Activated naive CD4-positive, alpha-beta T cell treated with anti-CD3 and anti-CD28 coated beads for 36 hours (primary cell): ENCODE results near the gene MRGPRF. TPM values are rescaled to one million over a fixed set of nuclear protein-coding genes. Genes with fewer than 3 reads are reported as not detected.

Source experiments
- CTCF ChIA-PET: fragments of 350-600 bp; sonication (Branson Sonifier 250); formaldehyde crosslinking; loops from one replicate; lab custom pipeline; 2021; ENCODE audit warnings: antibody characterized with exemption; lab: Charles Lee
- DNase-seq: peaks from one replicate; pipeline ENCODE4 v3.0.0-alpha.2; 2020
- H3K27ac Mint-ChIP-seq: one replicate; pipeline ENCODE4 v1.8.0; 2021; ENCODE audit warnings: mild to moderate bottlenecking, mixed read lengths
- H3K27me3 Mint-ChIP-seq: one replicate; pipeline ENCODE4 v1.8.0; 2021; ENCODE audit warnings: low read depth, mixed read lengths
- H3K36me3 Mint-ChIP-seq: one replicate; pipeline ENCODE4 v1.8.0; 2021; ENCODE audit warnings: low read depth, mixed read lengths
- H3K4me1 Mint-ChIP-seq: one replicate; pipeline ENCODE4 v1.8.0; 2021; ENCODE audit warnings: low read depth, mixed read lengths
- H3K4me3 Mint-ChIP-seq: one replicate; pipeline ENCODE4 v1.8.0; 2021; ENCODE audit warnings: mild to moderate bottlenecking, moderate library complexity, mixed read lengths
- H3K9me3 Mint-ChIP-seq: one replicate; pipeline ENCODE4 v1.8.0; 2021; ENCODE audit warnings: mixed read lengths
- intact Hi-C: fragments of 100-400 bp; cut with micrococcal nuclease; formaldehyde crosslinking; loops from one replicate; pipeline ENCODE4 v1.15.1; 2023
- total RNA-seq, 2 experiments: library from RNA; stranded (reverse); gene quantifications; one replicate each; pipeline ENCODE4 v1.2.3, GENCODE V29; 2021

MRGPRF gene
- total RNA-seq, 2 experiments from 2014 or later, result not detected

GRCh38 chr11:69044111-69045013, 31.3 kb upstream of the MRGPRF start:
- no peaks in the 10 kb centered on the region for H3K36me3 Mint-ChIP-seq
- no peak overlapping the region for H3K4me3 Mint-ChIP-seq
- peaks cover 22% of the 10 kb centered on the region for H3K4me1 Mint-ChIP-seq
- no peaks in the 10 kb centered on the region for H3K27me3 Mint-ChIP-seq
- intact Hi-C loops, result loop anchor here (5.0 kb wide), 2 partner anchors 582 to 1158 kb away; partner anchors contain the start of genes FADD and PPP6R3
- peak; percentile 51 for DNase-seq
- no peak overlapping the region for H3K27ac Mint-ChIP-seq
- CTCF ChIA-PET, result interaction anchor here (0.6 to 1.1 kb wide), 4 partner anchors 8 to 94 kb away, joined by 3 to 4 read pairs (median 4); no protein-coding TSS in a partner anchor
- H3K9me3 Mint-ChIP-seq, result no peaks in the 10 kb centered on the region

GRCh38 chr11:69041516-69041915, 28.5 kb upstream of the MRGPRF start:
- DNase-seq, result no peak
- CTCF ChIA-PET, result no interaction called here
- H3K4me3 Mint-ChIP-seq, result no peak overlapping the region
- intact Hi-C loops, result no loop called here
- no peak overlapping the region for H3K27ac Mint-ChIP-seq
- no peaks in the 10 kb centered on the region for H3K27me3 Mint-ChIP-seq
- H3K4me1 Mint-ChIP-seq, result peaks cover 13% of the 10 kb centered on the region
- no peaks in the 10 kb centered on the region for H3K36me3 Mint-ChIP-seq
- H3K9me3 Mint-ChIP-seq, result no peaks in the 10 kb centered on the region

GRCh38 chr11:69040581-69041260, 27.7 kb upstream of the MRGPRF start:
- intact Hi-C loops, result no loop called here
- CTCF ChIA-PET, result no interaction called here
- H3K27me3 Mint-ChIP-seq, result no peaks in the 10 kb centered on the region
- peaks cover 13% of the 10 kb centered on the region for H3K4me1 Mint-ChIP-seq
- no peak overlapping the region for H3K27ac Mint-ChIP-seq
- peak; percentile 38 for DNase-seq
- H3K9me3 Mint-ChIP-seq, result no peaks in the 10 kb centered on the region
- H3K4me3 Mint-ChIP-seq, result no peak overlapping the region
- no peaks in the 10 kb centered on the region for H3K36me3 Mint-ChIP-seq

GRCh38 chr11:69040051-69040450, 27.0 kb upstream of the MRGPRF start:
- no peak overlapping the region for H3K4me3 Mint-ChIP-seq
- H3K4me1 Mint-ChIP-seq, result peaks cover 13% of the 10 kb centered on the region
- no peak for DNase-seq
- no peaks in the 10 kb centered on the region for H3K36me3 Mint-ChIP-seq
- intact Hi-C loops, result no loop called here
- CTCF ChIA-PET, result no interaction called here
- no peaks in the 10 kb centered on the region for H3K27me3 Mint-ChIP-seq
- no peak overlapping the region for H3K27ac Mint-ChIP-seq
- H3K9me3 Mint-ChIP-seq, result no peaks in the 10 kb centered on the region

GRCh38 chr11:69039501-69039900, 26.5 kb upstream of the MRGPRF start:
- no peak for DNase-seq
- Mint-ChIP-seq H3K4me3 (no peak overlapping the region), H3K4me1 (peaks cover 13% of the 10 kb centered on the region), H3K27me3 (no peaks in the 10 kb centered on the region), H3K36me3 (no peaks in the 10 kb centered on the region), H3K27ac (no peak overlapping the region), H3K9me3 (no peaks in the 10 kb centered on the region)
- CTCF ChIA-PET, result no interaction called here
- intact Hi-C loops, result no loop called here

GRCh38 chr11:69037544-69037943, 24.5 kb upstream of the MRGPRF start:
- CTCF ChIA-PET, result no interaction called here
- Mint-ChIP-seq H3K4me3 (no peak overlapping the region), H3K4me1 (peaks cover 13% of the 10 kb centered on the region), H3K9me3 (no peaks in the 10 kb centered on the region), H3K27ac (no peak overlapping the region), H3K36me3 (no peaks in the 10 kb centered on the region), H3K27me3 (peaks cover 3% of the 10 kb centered on the region)
- intact Hi-C loops, result no loop called here
- no peak for DNase-seq

- DNase-seq, result no peak
- Mint-ChIP-seq H3K27me3 (peaks cover 3% of the 10 kb centered on the region), H3K27ac (no peak overlapping the region), H3K4me1 (peaks cover 13% of the 10 kb centered on the region), H3K36me3 (no peaks in the 10 kb centered on the region), H3K4me3 (no peak overlapping the region), H3K9me3 (no peaks in the 10 kb centered on the region)
- intact Hi-C loops, result no loop called here
- CTCF ChIA-PET, result no interaction called here
Measured at GRCh38 chr11:69037074-69037473, 24.0 kb upstream of the MRGPRF start.

- Mint-ChIP-seq H3K27me3 (peaks cover 3% of the 10 kb centered on the region), H3K36me3 (no peaks in the 10 kb centered on the region), H3K4me3 (no peak overlapping the region), H3K27ac (no peak overlapping the region), H3K4me1 (peaks cover 8% of the 10 kb centered on the region), H3K9me3 (no peaks in the 10 kb centered on the region)
- intact Hi-C loops, result no loop called here
- CTCF ChIA-PET, result interaction anchor here (0.6 kb wide), 1 partner anchor 236 kb away, joined by 3 read pairs; no protein-coding TSS in a partner anchor
- no peak for DNase-seq
Measured at GRCh38 chr11:69035946-69036340, 22.9 kb upstream of the MRGPRF start.

GRCh38 chr11:69035150-69035945, 22.3 kb upstream of the MRGPRF start:
- Mint-ChIP-seq H3K36me3 (no peaks in the 10 kb centered on the region), H3K27ac (no peak overlapping the region), H3K27me3 (peaks cover 3% of the 10 kb centered on the region), H3K9me3 (no peaks in the 10 kb centered on the region), H3K4me1 (peaks cover 2% of the 10 kb centered on the region), H3K4me3 (no peak overlapping the region)
- no peak for DNase-seq
- intact Hi-C loops, result no loop called here
- CTCF ChIA-PET, result no interaction called here

- Mint-ChIP-seq H3K4me3 (no peak overlapping the region), H3K27me3 (peaks cover 3% of the 10 kb centered on the region), H3K36me3 (no peaks in the 10 kb centered on the region), H3K27ac (no peak overlapping the region), H3K9me3 (no peaks in the 10 kb centered on the region), H3K4me1 (no peaks in the 10 kb centered on the region)
- DNase-seq, result no peak
- CTCF ChIA-PET, result no interaction called here
- intact Hi-C loops, result no loop called here
Measured at GRCh38 chr11:69034123-69034867, 21.2 kb upstream of the MRGPRF start.

- Mint-ChIP-seq H3K27me3 (peaks cover 3% of the 10 kb centered on the region), H3K27ac (no peak overlapping the region), H3K36me3 (no peaks in the 10 kb centered on the region), H3K4me1 (no peaks in the 10 kb centered on the region), H3K9me3 (no peaks in the 10 kb centered on the region), H3K4me3 (no peak overlapping the region)
- CTCF ChIA-PET, result no interaction called here
- intact Hi-C loops, result no loop called here
- DNase-seq, result no peak
Measured at GRCh38 chr11:69033431-69033830, 20.4 kb upstream of the MRGPRF start.

- no peak for DNase-seq
- Mint-ChIP-seq H3K27me3 (peaks cover 3% of the 10 kb centered on the region), H3K4me1 (no peaks in the 10 kb centered on the region), H3K9me3 (no peaks in the 10 kb centered on the region), H3K4me3 (no peak overlapping the region), H3K36me3 (no peaks in the 10 kb centered on the region), H3K27ac (no peak overlapping the region)
- CTCF ChIA-PET, result no interaction called here
- intact Hi-C loops, result no loop called here
Measured at GRCh38 chr11:69032833-69033232, 19.8 kb upstream of the MRGPRF start.
